ENCODE results near the gene KCTD15.

GRCh38 chr19:33754361-33754760 lies 42.3 kb upstream of the KCTD15 start:
- TF ChIP-seq CTCF (IDR thresholded peaks at IDR 0.05): no peak
- no peak for TF ChIP-seq POLR2AphosphoS5 (IDR thresholded peaks at IDR 0.05)
- TF ChIP-seq EP300 (IDR thresholded peaks at IDR 0.05): no peak
- TF ChIP-seq POLR2A (IDR thresholded peaks at IDR 0.05; ENCODE audit: low read depth): no peak

Data from esophagus muscularis mucosa (tissue), 4 donors.